Sciatic nerve (tissue), 2 donors: ENCODE measurements around the gene KLHDC7A. TPM values are rescaled to one million over a fixed set of nuclear protein-coding genes. Genes with fewer than 3 reads are reported as not detected.

Source experiments
- ATAC-seq: fragments of 200-7000 bp; cut with Tn5 transposase; one replicate; pipeline ENCODE4 v1.9.1; 2020; ENCODE audit warnings: mild to moderate bottlenecking, moderate library complexity
- DNase-seq: peaks from one replicate; pipeline ENCODE4 v3.0.0-alpha.2; 2020; ENCODE audit warnings: low spot score
- intact Hi-C: fragments of 100-400 bp; cut with DNase I; formaldehyde crosslinking; loops from one replicate; pipeline ENCODE4 v1.14.2; 2022
- total RNA-seq: library from RNA; stranded (reverse); fragmentation: NEBNext Ultra II Directional; extraction: Animal tissue kit (Norgen Biotek cat#: 25700); gene quantifications from one replicate; pipeline ENCODE4 v1.2.1, GENCODE V29; 2021
- donor health status: DM: no; HTN: no; CAD: no.
- donor health status: DM: no; HTN: no; CAD: no.

Gene KLHDC7A
- total RNA-seq, 1 donor from 2014 or later: not detected

GRCh38 chr1:18532390-18533170, 51.9 kb downstream of the KLHDC7A start:
- ATAC-seq (no peak), DNase-seq (no peak)
- intact Hi-C loops: no loop called here

GRCh38 chr1:18533259-18533658, 52.5 kb downstream of the KLHDC7A start:
- DNase-seq (no peak), ATAC-seq (no peak)
- intact Hi-C loops: no loop called here

DNA sequence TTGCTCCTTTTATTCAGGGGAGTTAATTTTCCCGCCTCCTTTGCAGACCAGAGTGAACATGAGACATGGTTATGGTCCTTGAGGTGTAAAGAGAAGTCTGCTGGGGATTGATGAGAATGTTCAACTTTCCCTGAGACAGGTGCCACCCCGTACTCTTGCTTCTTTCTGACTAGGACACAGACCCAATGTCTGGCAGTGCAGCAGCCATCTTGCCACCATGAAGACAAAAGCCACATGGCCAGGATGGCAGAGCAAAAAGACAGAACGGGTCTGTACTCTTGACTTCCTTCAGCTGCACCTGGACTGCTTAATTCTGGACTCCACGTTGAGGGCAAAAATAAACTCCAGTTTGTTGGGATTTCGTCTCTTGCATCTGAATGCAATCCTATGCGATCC, 54.1 kb downstream of the KLHDC7A start:
- DNase-seq (no peak), ATAC-seq (no peak)
- intact Hi-C loops: no loop called here

Other genes with a start within 250 kb of the KLHDC7A start
- not detected for gene PAX7, start 149.9 kb downstream of the KLHDC7A start, total RNA-seq